Stimulated activated naive CD4-positive, alpha-beta T cell treated with Interleukin-2 at 50 U/mL for 16 hours (primary cell): ENCODE measurements around the gene HMGXB3.

Experiments
- DNase-seq: peaks from one replicate; lab custom pipeline; 2025; lab: John Stamatoyannopoulos, UW

The HMGXB3 gene

DNA sequence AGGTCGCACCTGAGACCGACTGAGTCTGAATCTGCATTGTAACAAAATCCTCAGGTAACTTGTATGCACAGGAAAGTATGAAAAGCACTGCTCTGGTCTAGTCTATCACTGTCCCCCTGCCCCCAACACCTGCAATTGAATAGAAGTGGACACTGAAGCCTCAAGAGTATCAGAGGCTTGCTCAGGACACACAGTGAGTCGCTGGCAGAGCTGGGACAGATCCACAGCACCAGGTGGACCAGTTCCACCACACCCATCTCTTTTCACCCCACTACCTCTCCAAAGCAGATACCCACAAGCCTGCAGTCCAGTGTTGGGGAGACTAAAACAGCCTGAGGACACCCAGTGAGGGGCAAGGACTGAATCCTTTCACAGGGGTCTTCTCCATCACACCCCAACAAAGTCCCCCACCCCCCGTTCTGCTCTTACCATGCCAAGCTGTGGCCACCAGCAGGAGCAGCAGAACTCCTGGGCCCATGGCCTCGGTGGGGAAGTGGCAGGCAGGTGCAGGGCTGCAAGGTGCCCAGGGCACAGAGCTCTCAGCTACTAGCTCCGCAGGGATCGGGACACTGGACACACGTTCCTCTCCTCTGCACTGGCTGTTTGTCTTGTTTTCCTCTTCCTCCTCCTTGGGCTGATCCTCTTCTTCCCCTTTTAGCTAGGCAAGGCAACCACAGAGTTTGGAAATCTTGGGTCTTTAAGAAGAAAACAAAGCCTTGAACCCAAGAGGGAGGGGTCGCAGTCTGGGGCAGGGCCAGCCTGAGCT is 85.6 kb downstream of the HMGXB3 start, which contains the start of gene CSF1R:
TSS of gene CSF1R (minus strand) at position 605 of the 766 bp plus-strand sequence. CDS start at position 478, 127 bp downstream.
- no peak for DNase-seq

- no peak for DNase-seq
Observed at GRCh38 chr5:150092159-150092787, 91.7 kb downstream of the HMGXB3 start.

GRCh38 chr5:150097152-150097551 is 96.6 kb downstream of the HMGXB3 start:
- DNase-seq = no peak

DNA sequence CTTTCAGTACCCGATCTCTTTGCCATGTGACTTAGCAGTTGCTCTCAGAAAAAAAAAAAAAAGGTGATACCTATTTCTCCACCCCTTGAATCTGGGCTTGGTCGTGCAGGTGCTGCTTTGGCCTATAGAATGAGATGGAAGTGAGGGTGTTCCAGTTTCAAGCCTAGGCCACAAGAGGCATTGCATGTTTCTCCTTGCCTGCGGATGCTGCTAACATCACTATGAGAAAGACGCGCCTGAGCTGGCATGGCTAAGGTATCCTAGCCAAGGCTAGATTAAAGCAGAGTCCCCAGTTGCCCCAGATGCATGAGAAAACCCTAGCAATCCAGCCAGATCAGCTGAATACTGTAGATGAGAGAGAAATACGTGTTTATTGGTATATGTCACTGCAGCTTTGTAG is 100.5 kb downstream of the HMGXB3 start:
- DNase-seq = no peak
